ENCODE data around the gene KIF21A.

- TF ChIP-seq CTCF (IDR thresholded peaks at IDR 0.05; ENCODE audit: low read depth, low read length) (no peak), EZH2phosphoT487 (IDR thresholded peaks at IDR 0.05; ENCODE audit: low read depth) (no peak)
Measured at GRCh38 chr12:39287817-39288216, 155.1 kb downstream of the KIF21A start.
